Measurements from ENCODE around the gene ARHGEF2. TPM values are rescaled to one million over a fixed set of nuclear protein-coding genes. Genes with fewer than 3 reads are reported as not detected.

Gene ARHGEF2
- total RNA-seq, 1 donor from 2014 or later, result 199 TPM

- peaks cover 9% of the 10 kb centered on the region for H3K36me3 Mint-ChIP-seq (ENCODE audit: unreplicated experiment)
- H3K4me3 Mint-ChIP-seq (ENCODE audit: unreplicated experiment), result peak overlapping the region; percentile 88
- no peak for DNase-seq (ENCODE audit: extremely low spot score, unreplicated experiment)
- H3K27ac Mint-ChIP-seq (ENCODE audit: unreplicated experiment), result peak overlapping the region; percentile 98
- no peaks in the 10 kb centered on the region for H3K27me3 Mint-ChIP-seq (ENCODE audit: unreplicated experiment)
- TF ChIP-seq CTCF (IDR thresholded peaks at IDR 0.05), result no peak
- H3K4me1 Mint-ChIP-seq (ENCODE audit: unreplicated experiment), result peaks cover 62% of the 10 kb centered on the region
- H3K9me3 Mint-ChIP-seq (ENCODE audit: unreplicated experiment), result no peaks in the 10 kb centered on the region
Observed at GRCh38 chr1:155982106-155982505, 3.8 kb upstream of the ARHGEF2 start.

GRCh38 chr1:155981266-155982088 is 3.1 kb upstream of the ARHGEF2 start:
- TF ChIP-seq CTCF (IDR thresholded peaks at IDR 0.05), result no peak
- no peaks in the 10 kb centered on the region for H3K27me3 Mint-ChIP-seq (ENCODE audit: unreplicated experiment)
- peak overlapping the region; percentile 88 for H3K4me3 Mint-ChIP-seq (ENCODE audit: unreplicated experiment)
- H3K4me1 Mint-ChIP-seq (ENCODE audit: unreplicated experiment), result peaks cover 68% of the 10 kb centered on the region
- H3K27ac Mint-ChIP-seq (ENCODE audit: unreplicated experiment), result peak overlapping the region; percentile 98
- H3K9me3 Mint-ChIP-seq (ENCODE audit: unreplicated experiment), result no peaks in the 10 kb centered on the region
- H3K36me3 Mint-ChIP-seq (ENCODE audit: unreplicated experiment), result peaks cover 9% of the 10 kb centered on the region
- no peak for DNase-seq (ENCODE audit: extremely low spot score, unreplicated experiment)

GRCh38 chr1:155979597-155980343 is 1.4 kb upstream of the ARHGEF2 start:
- Mint-ChIP-seq H3K4me1 (ENCODE audit: unreplicated experiment) (peaks cover 86% of the 10 kb centered on the region), H3K27me3 (ENCODE audit: unreplicated experiment) (no peaks in the 10 kb centered on the region), H3K36me3 (ENCODE audit: unreplicated experiment) (peaks cover 9% of the 10 kb centered on the region), H3K9me3 (ENCODE audit: unreplicated experiment) (no peaks in the 10 kb centered on the region), H3K27ac (ENCODE audit: unreplicated experiment) (peak overlapping the region; percentile 98), H3K4me3 (ENCODE audit: unreplicated experiment) (peak overlapping the region; percentile 88)
- no peak for DNase-seq (ENCODE audit: extremely low spot score, unreplicated experiment)
- TF ChIP-seq CTCF (IDR thresholded peaks at IDR 0.05), result no peak

- no peak for TF ChIP-seq CTCF (IDR thresholded peaks at IDR 0.05)
- Mint-ChIP-seq H3K9me3 (ENCODE audit: unreplicated experiment) (no peaks in the 10 kb centered on the region), H3K27me3 (ENCODE audit: unreplicated experiment) (no peaks in the 10 kb centered on the region), H3K4me3 (ENCODE audit: unreplicated experiment) (peak overlapping the region; percentile 88), H3K27ac (ENCODE audit: unreplicated experiment) (peak overlapping the region; percentile 98), H3K4me1 (ENCODE audit: unreplicated experiment) (peaks cover 87% of the 10 kb centered on the region), H3K36me3 (ENCODE audit: unreplicated experiment) (peaks cover 9% of the 10 kb centered on the region)
- no peak for DNase-seq (ENCODE audit: extremely low spot score, unreplicated experiment)
Observed at GRCh38 chr1:155978973-155979429, 654 bp upstream of the ARHGEF2 start.

Measured in osteocyte (in vitro differentiated cells).